Fibroblast of pulmonary artery (primary cell): ENCODE results near the gene BRIP1.

Experiments used
- DNase-seq: peaks from one replicate; pipeline ENCODE4 v3.0.0-alpha.2; 2010; ENCODE audit warnings: low read depth
- H3K4me3 ChIP-seq: replicated peaks from 2 replicates; pipeline ENCODE4 v1.5.1; 2011; ENCODE audit warnings: low read depth, mild to moderate bottlenecking, control low read depth, low read length, moderate library complexity
- CTCF ChIP-seq: IDR thresholded peaks from 2 replicates; pipeline ENCODE4 v1.5.1; 2011; ENCODE audit warnings: mild to moderate bottlenecking, control low read depth, low read length, inconsistent platforms; ENCODE audit errors: missing control alignments

Gene BRIP1

GRCh38 chr17:61803796-61804195 lies 59.5 kb downstream of the BRIP1 start:
- TF ChIP-seq CTCF: no peak
- H3K4me3 ChIP-seq: no peak overlapping the region
- DNase-seq: no peak

GRCh38 chr17:61803216-61803615 lies 60.1 kb downstream of the BRIP1 start:
- no peak for TF ChIP-seq CTCF
- no peak overlapping the region for H3K4me3 ChIP-seq
- no peak for DNase-seq

GRCh38 chr17:61799812-61800484 lies 63.4 kb downstream of the BRIP1 start:
- no peak for TF ChIP-seq CTCF
- no peak for DNase-seq
- no peak overlapping the region for H3K4me3 ChIP-seq

- TF ChIP-seq CTCF: no peak
- DNase-seq: no peak
- no peak overlapping the region for H3K4me3 ChIP-seq
Measured at GRCh38 chr17:61797283-61797682, 66.0 kb downstream of the BRIP1 start.

GRCh38 chr17:61795546-61795945 lies 67.8 kb downstream of the BRIP1 start:
- TF ChIP-seq CTCF: no peak
- no peak for DNase-seq
- H3K4me3 ChIP-seq: no peak overlapping the region

- TF ChIP-seq CTCF: no peak
- H3K4me3 ChIP-seq: no peak overlapping the region
- peak; percentile 8 for DNase-seq
Measured at GRCh38 chr17:61794792-61795191, 68.5 kb downstream of the BRIP1 start.

- H3K4me3 ChIP-seq: no peak overlapping the region
- DNase-seq: no peak
- no peak for TF ChIP-seq CTCF
Measured at GRCh38 chr17:61794242-61794641, 69.1 kb downstream of the BRIP1 start.
